HepG2 (cell line): ENCODE results near the gene CTDP1. TPM values are rescaled to one million over a fixed set of nuclear protein-coding genes. Genes with fewer than 3 reads are reported as not detected.
A peak's percentile ranks its signal among the peaks of the same experiment; 100 is the strongest.

ENCODE experiments used
- ATF7 ChIP-seq, 2 experiments: fragments of 450-650 bp in 1 of 2; sonication (generic) in 1 of 2; formaldehyde crosslinking in 1 of 2; IDR thresholded peaks; 2 replicates each; pipeline versions ENCODE4 v1.4.0 to v1.6.1; 2016 to 2020; ENCODE audit warnings: antibody characterized with exemption in 1 of 2, mild to moderate bottlenecking in 1 of 2, missing genetic modification reagents in 1 of 2
- CBFB ChIP-seq: sonication (generic); formaldehyde crosslinking; IDR thresholded peaks from 2 replicates; pipeline ENCODE4 v1.4.0; 2020; ENCODE audit warnings: missing genetic modification reagents
- EEA1 ChIP-seq: sonication (generic); formaldehyde crosslinking; IDR thresholded peaks from 2 replicates; pipeline ENCODE4 v1.5.1; 2020; ENCODE audit warnings: mild to moderate bottlenecking, missing genetic modification reagents, borderline replicate concordance
- FOSL1 ChIP-seq: sonication (generic); formaldehyde crosslinking; IDR thresholded peaks from 2 replicates; pipeline ENCODE4 v1.9.0; 2021; ENCODE audit warnings: missing genetic modification reagents, borderline replicate concordance
- FOXJ3 ChIP-seq: sonication (generic); formaldehyde crosslinking; IDR thresholded peaks from 2 replicates; pipeline ENCODE4 v1.4.0; 2020; ENCODE audit warnings: missing genetic modification reagents, mild to moderate bottlenecking, borderline replicate concordance
- GABPB1 ChIP-seq: IDR thresholded peaks from 2 replicates; pipeline ENCODE4 v1.6.1; 2016; ENCODE audit warnings: mild to moderate bottlenecking, missing genetic modification reagents, moderate library complexity, missing compliant biosample characterization
- HNRNPLL ChIP-seq: fragments of 200-400 bp; formaldehyde crosslinking; IDR thresholded peaks from 2 replicates; pipeline ENCODE4 v1.6.1; 2017; ENCODE audit warnings: mild to moderate bottlenecking, low read depth, low read length; ENCODE audit not compliant: poor library complexity, severe bottlenecking
- KDM5A ChIP-seq: fragments of 200-600 bp; sonication (generic); IDR thresholded peaks from 2 replicates; pipeline ENCODE4 v1.7.0; 2018; ENCODE audit warnings: antibody characterized with exemption, mild to moderate bottlenecking, low read length, borderline replicate concordance
- KLF16 ChIP-seq, 2 experiments: sonication (generic) in 1 of 2; formaldehyde crosslinking in 1 of 2; IDR thresholded peaks; 2 replicates each; pipeline versions ENCODE4 v1.6.1 to v1.8.0; 2016 to 2023; ENCODE audit warnings: missing genetic modification reagents in 2 of 2, missing compliant biosample characterization in 1 of 2
- MYPOP ChIP-seq: sonication (generic); formaldehyde crosslinking; IDR thresholded peaks from 2 replicates; pipeline ENCODE4 v1.8.1; 2023; ENCODE audit warnings: mild to moderate bottlenecking, moderate library complexity, missing genetic modification reagents
- PAX8 ChIP-seq: sonication (generic); formaldehyde crosslinking; IDR thresholded peaks from 2 replicates; pipeline ENCODE4 v1.8.0; 2022; ENCODE audit warnings: mild to moderate bottlenecking, missing genetic modification reagents, borderline replicate concordance
- PHF8 ChIP-seq: sonication (generic); formaldehyde crosslinking; IDR thresholded peaks from 2 replicates; pipeline ENCODE4 v1.5.0; 2020; ENCODE audit warnings: missing genetic modification reagents
- PLRG1 ChIP-seq: fragments of 450-650 bp; conservative IDR thresholded peaks from 2 replicates; pipeline ENCODE4 v1.6.1; 2016
- RELA ChIP-seq: sonication (generic); formaldehyde crosslinking; IDR thresholded peaks from 2 replicates; pipeline ENCODE4 v1.4.0; 2020; ENCODE audit warnings: missing genetic modification reagents
- SALL1 ChIP-seq: sonication (generic); formaldehyde crosslinking; IDR thresholded peaks from 2 replicates; pipeline ENCODE4 v1.8.0; 2022; ENCODE audit warnings: mild to moderate bottlenecking, missing genetic modification reagents
- SATB2 ChIP-seq: sonication (generic); formaldehyde crosslinking; IDR thresholded peaks from 2 replicates; pipeline ENCODE4 v1.5.0; 2020; ENCODE audit warnings: missing genetic modification reagents
- TGIF2 ChIP-seq: IDR thresholded peaks from 2 replicates; pipeline ENCODE4 v1.6.1; 2016; ENCODE audit warnings: control low read depth, missing compliant biosample characterization
- ZNF331 ChIP-seq: sonication (generic); formaldehyde crosslinking; IDR thresholded peaks from 2 replicates; pipeline ENCODE4 v1.4.0; 2020; ENCODE audit warnings: missing genetic modification reagents
- ZNF501 ChIP-seq: sonication (generic); formaldehyde crosslinking; IDR thresholded peaks from 2 replicates; pipeline ENCODE4 v1.5.1; 2020; ENCODE audit warnings: mild to moderate bottlenecking, moderate library complexity, missing genetic modification reagents
- ZNF577 ChIP-seq: sonication (generic); formaldehyde crosslinking; IDR thresholded peaks from 2 replicates; pipeline ENCODE4 v1.4.0; 2020; ENCODE audit warnings: mild to moderate bottlenecking, low read depth, missing genetic modification reagents, borderline replicate concordance
- ZNF674 ChIP-seq: sonication (generic); formaldehyde crosslinking; IDR thresholded peaks from 2 replicates; pipeline ENCODE4 v1.5.0; 2020; ENCODE audit warnings: low read depth, mild to moderate bottlenecking, missing genetic modification reagents
- ZNF839 ChIP-seq: sonication (generic); formaldehyde crosslinking; IDR thresholded peaks from 2 replicates; pipeline ENCODE4 v1.4.0; 2020; ENCODE audit warnings: missing genetic modification reagents, mild to moderate bottlenecking, borderline replicate concordance
- ZNF883 ChIP-seq: sonication (generic); formaldehyde crosslinking; IDR thresholded peaks from 2 replicates; pipeline ENCODE4 v1.5.1; 2020; ENCODE audit warnings: mild to moderate bottlenecking, missing genetic modification reagents; ENCODE audit errors: not compliant biosample characterization
- ZSCAN22 ChIP-seq: sonication (generic); formaldehyde crosslinking; IDR thresholded peaks from 2 replicates; pipeline ENCODE4 v1.4.0; 2020; ENCODE audit warnings: mild to moderate bottlenecking, missing genetic modification reagents
- polyA plus RNA-seq, 8 experiments: library from polyadenylated mRNA; depleted of rRNA in 3 of 8; stranded (reverse) in 7 of 8; unstranded in 1 of 8; fragments of >200 nt; fragmentation: Illumina TruSeq in 4 of 8; extraction: Trizol in 4 of 8; gene quantifications; 2 replicates each; pipeline versions ENCODE4 v1.2.1 to v1.2.3, GENCODE V29; 2011 to 2016; ENCODE audit warnings: low read depth in 4 of 8, missing spikeins in 1 of 8, mixed read lengths in 1 of 8; ENCODE audit not compliant: insufficient read depth in 1 of 8
- total RNA-seq, 5 experiments: library from RNA; depleted of rRNA; stranded (reverse); fragments of >200 nt; fragmentation: Illumina TruSeq; extraction: Trizol; gene quantifications; 2 replicates each; pipeline ENCODE4 v1.2.3, GENCODE V29; 2016; ENCODE audit warnings: low read depth in 1 of 5
- TF ChIP-seq, protein P1 (sequence below): sonication (generic); formaldehyde crosslinking; IDR thresholded peaks from 2 replicates; pipeline ENCODE4; 2020; ENCODE audit warnings: missing genetic modification reagents, mild to moderate bottlenecking, borderline replicate concordance

The CTDP1 gene
- total and polyA plus RNA-seq, 2 of the 13 experiments (the other 11 are each of a cell fraction or from before 2014, with no cell fraction given): 6.9 to 11.0 TPM

- TF ChIP-seq, protein P1, sequence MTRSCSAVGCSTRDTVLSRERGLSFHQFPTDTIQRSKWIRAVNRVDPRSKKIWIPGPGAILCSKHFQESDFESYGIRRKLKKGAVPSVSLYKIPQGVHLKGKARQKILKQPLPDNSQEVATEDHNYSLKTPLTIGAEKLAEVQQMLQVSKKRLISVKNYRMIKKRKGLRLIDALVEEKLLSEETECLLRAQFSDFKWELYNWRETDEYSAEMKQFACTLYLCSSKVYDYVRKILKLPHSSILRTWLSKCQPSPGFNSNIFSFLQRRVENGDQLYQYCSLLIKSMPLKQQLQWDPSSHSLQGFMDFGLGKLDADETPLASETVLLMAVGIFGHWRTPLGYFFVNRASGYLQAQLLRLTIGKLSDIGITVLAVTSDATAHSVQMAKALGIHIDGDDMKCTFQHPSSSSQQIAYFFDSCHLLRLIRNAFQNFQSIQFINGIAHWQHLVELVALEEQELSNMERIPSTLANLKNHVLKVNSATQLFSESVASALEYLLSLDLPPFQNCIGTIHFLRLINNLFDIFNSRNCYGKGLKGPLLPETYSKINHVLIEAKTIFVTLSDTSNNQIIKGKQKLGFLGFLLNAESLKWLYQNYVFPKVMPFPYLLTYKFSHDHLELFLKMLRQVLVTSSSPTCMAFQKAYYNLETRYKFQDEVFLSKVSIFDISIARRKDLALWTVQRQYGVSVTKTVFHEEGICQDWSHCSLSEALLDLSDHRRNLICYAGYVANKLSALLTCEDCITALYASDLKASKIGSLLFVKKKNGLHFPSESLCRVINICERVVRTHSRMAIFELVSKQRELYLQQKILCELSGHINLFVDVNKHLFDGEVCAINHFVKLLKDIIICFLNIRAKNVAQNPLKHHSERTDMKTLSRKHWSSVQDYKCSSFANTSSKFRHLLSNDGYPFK: peak; percentile 80; the same call in 1 of the 2 replicates
- TF ChIP-seq ZNF883: peak; percentile 20
- TF ChIP-seq PLRG1: no peak
- TF ChIP-seq ZNF674 (CRISPR knock-in tag): 0 out of 2 replicates have a peak, but pooled peaks have one; percentile 22
- TF ChIP-seq HNRNPLL: peak; percentile 95
- TF ChIP-seq SATB2: no peak
- TF ChIP-seq EEA1 (CRISPR knock-in tag): no peak
- no peak for TF ChIP-seq FOSL1 (CRISPR knock-in tag)
- TF ChIP-seq PHF8 (CRISPR knock-in tag): peak; percentile 65
- TF ChIP-seq PAX8: no peak
- TF ChIP-seq RELA (CRISPR knock-in tag): peak; percentile 6; the same call in 1 of the 2 replicates
- TF ChIP-seq ZNF839: peak; percentile 78; the same call in 1 of the 2 replicates
- TF ChIP-seq CBFB (CRISPR knock-in tag): peak; percentile 40; the same call in 1 of the 2 replicates
- peak; percentile 87 for TF ChIP-seq GABPB1 (CRISPR knock-in tag)
- 0 out of 4 replicates have a peak, but pooled peaks of 1 of the 2 experiments have one; percentile 7 for TF ChIP-seq KLF16 (CRISPR knock-in tag; IDR thresholded peaks at IDR 0.05)
- TF ChIP-seq FOXJ3 (CRISPR knock-in tag): no peak
- TF ChIP-seq ZNF331 (CRISPR knock-in tag): no peak
- TF ChIP-seq MYPOP (CRISPR knock-in tag): 0 out of 2 replicates have a peak, but pooled peaks have one; percentile 14
- TF ChIP-seq ZNF501 (CRISPR knock-in tag): peak; percentile 89
- TF ChIP-seq ZNF577 (CRISPR knock-in tag): no peak
- TF ChIP-seq SALL1 (CRISPR knock-in tag): no peak
- TF ChIP-seq ZSCAN22 (CRISPR knock-in tag): no peak
- peak; percentile 39; the same call in 1 of the 2 replicates for TF ChIP-seq ATF7 (IDR thresholded peaks at IDR 0.05)
- TF ChIP-seq ATF7 (CRISPR knock-in tag; IDR thresholded peaks at IDR 0.05): peak; percentile 80; the same call in 1 of the 2 replicates
- peak; percentile 17; the same call in 1 of the 2 replicates for TF ChIP-seq TGIF2 (CRISPR knock-in tag)
- peak; percentile 88; the same call in 1 of the 2 replicates for TF ChIP-seq KDM5A
Observed at GRCh38 chr18:79679552-79680099, at the start of gene CTDP1 (continued).
